Activated naive CD4-positive, alpha-beta T cell treated with anti-CD3 and anti-CD28 coated beads for 36 hours (primary cell): ENCODE measurements around the gene THADA. TPM values are rescaled to one million over a fixed set of nuclear protein-coding genes. Genes with fewer than 3 reads are reported as not detected.

Experiments
- CTCF ChIA-PET: fragments of 350-600 bp; sonication (Branson Sonifier 250); formaldehyde crosslinking; loops from one replicate; lab custom pipeline; 2021; ENCODE audit warnings: antibody characterized with exemption; lab: Charles Lee
- DNase-seq: peaks from one replicate; pipeline ENCODE4 v3.0.0-alpha.2; 2020
- H3K27ac Mint-ChIP-seq: one replicate; pipeline ENCODE4 v1.8.0; 2021; ENCODE audit warnings: mild to moderate bottlenecking, mixed read lengths
- H3K27me3 Mint-ChIP-seq: one replicate; pipeline ENCODE4 v1.8.0; 2021; ENCODE audit warnings: low read depth, mixed read lengths
- H3K36me3 Mint-ChIP-seq: one replicate; pipeline ENCODE4 v1.8.0; 2021; ENCODE audit warnings: low read depth, mixed read lengths
- H3K4me1 Mint-ChIP-seq: one replicate; pipeline ENCODE4 v1.8.0; 2021; ENCODE audit warnings: low read depth, mixed read lengths
- H3K4me3 Mint-ChIP-seq: one replicate; pipeline ENCODE4 v1.8.0; 2021; ENCODE audit warnings: mild to moderate bottlenecking, moderate library complexity, mixed read lengths
- H3K9me3 Mint-ChIP-seq: one replicate; pipeline ENCODE4 v1.8.0; 2021; ENCODE audit warnings: mixed read lengths
- intact Hi-C: fragments of 100-400 bp; cut with micrococcal nuclease; formaldehyde crosslinking; loops from one replicate; pipeline ENCODE4 v1.15.1; 2023
- total RNA-seq, 2 experiments: library from RNA; stranded (reverse); gene quantifications; one replicate each; pipeline ENCODE4 v1.2.3, GENCODE V29; 2021

THADA gene
- total RNA-seq, 2 experiments from 2014 or later = 28.6 to 31.5 TPM

DNA sequence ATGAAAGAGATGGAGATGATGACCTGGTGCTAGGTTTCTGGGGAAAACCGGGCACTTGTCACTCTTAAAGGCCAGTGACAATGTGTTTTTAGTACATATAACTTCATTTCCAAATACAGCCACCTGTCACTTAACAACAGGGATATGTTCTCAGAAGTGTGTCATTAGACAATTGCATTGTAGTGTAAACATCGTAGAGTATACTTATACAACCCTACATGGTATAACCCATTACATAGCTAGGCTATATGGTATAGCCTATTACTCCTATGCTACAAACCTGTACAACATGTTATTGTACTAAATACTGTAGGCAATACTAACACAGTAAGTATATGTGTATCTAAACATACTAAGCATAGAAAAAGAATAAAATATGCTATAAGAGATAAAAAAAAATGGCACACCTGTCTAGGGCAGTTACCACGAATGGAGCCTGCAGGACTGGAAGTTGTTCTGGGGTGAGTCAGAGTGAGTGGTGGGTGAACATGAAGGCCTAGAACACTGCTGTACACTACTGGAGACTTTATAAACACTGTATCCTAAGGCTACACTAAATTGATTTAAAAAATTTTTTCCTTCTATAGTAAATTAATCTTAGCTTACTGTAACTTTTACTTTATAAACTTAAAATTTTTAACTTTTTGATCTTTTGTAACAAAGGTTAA lies 123.2 kb downstream of the THADA start:
- CTCF ChIA-PET = interaction anchor here (0.6 to 1.2 kb wide), 3 partner anchors 9 to 620 kb away, joined by 3 to 5 read pairs (median 4); no protein-coding TSS in a partner anchor

GRCh38 chr2:43469713-43470112 lies 126.1 kb downstream of the THADA start:
- Mint-ChIP-seq H3K4me1 (no peaks in the 10 kb centered on the region), H3K27ac (no peak overlapping the region), H3K27me3 (no peaks in the 10 kb centered on the region), H3K9me3 (no peaks in the 10 kb centered on the region), H3K4me3 (no peak overlapping the region), H3K36me3 (peaks cover 14% of the 10 kb centered on the region)
- DNase-seq = no peak
- intact Hi-C loops = no loop called here
- CTCF ChIA-PET = no interaction called here

More for the DNA sequence above, 123.2 kb downstream of the THADA start:
- no peaks in the 10 kb centered on the region for H3K4me1 Mint-ChIP-seq
- no peak for DNase-seq
- no peaks in the 10 kb centered on the region for H3K9me3 Mint-ChIP-seq
- no peak overlapping the region for H3K4me3 Mint-ChIP-seq
- intact Hi-C loops = no loop called here
- H3K36me3 Mint-ChIP-seq = peaks cover 12% of the 10 kb centered on the region
- no peaks in the 10 kb centered on the region for H3K27me3 Mint-ChIP-seq
- H3K27ac Mint-ChIP-seq = no peak overlapping the region

GRCh38 chr2:43469094-43469493 lies 126.7 kb downstream of the THADA start:
- no peak overlapping the region for H3K27ac Mint-ChIP-seq
- H3K4me3 Mint-ChIP-seq = no peak overlapping the region
- CTCF ChIA-PET = no interaction called here

GRCh38 chr2:43467891-43468290 lies 127.9 kb downstream of the THADA start:
- Mint-ChIP-seq H3K27ac (no peak overlapping the region), H3K4me1 (no peaks in the 10 kb centered on the region), H3K4me3 (no peak overlapping the region), H3K36me3 (peaks cover 8% of the 10 kb centered on the region), H3K27me3 (no peaks in the 10 kb centered on the region), H3K9me3 (no peaks in the 10 kb centered on the region)
- CTCF ChIA-PET = interaction anchor here (1.2 kb wide), 1 partner anchor 238 kb away, joined by 3 read pairs; no protein-coding TSS in a partner anchor
- no peak for DNase-seq
- intact Hi-C loops = no loop called here

More at GRCh38 chr2:43469094-43469493, 126.7 kb downstream of the THADA start:
- H3K36me3 Mint-ChIP-seq = peaks cover 11% of the 10 kb centered on the region
- no peaks in the 10 kb centered on the region for H3K27me3 Mint-ChIP-seq
- intact Hi-C loops = no loop called here
- H3K9me3 Mint-ChIP-seq = no peaks in the 10 kb centered on the region
- no peaks in the 10 kb centered on the region for H3K4me1 Mint-ChIP-seq
- no peak for DNase-seq

GRCh38 chr2:43465234-43465633 lies 130.6 kb downstream of the THADA start:
- peaks cover 14% of the 10 kb centered on the region for H3K36me3 Mint-ChIP-seq
- H3K9me3 Mint-ChIP-seq = no peaks in the 10 kb centered on the region
- DNase-seq = no peak
- intact Hi-C loops = no loop called here
- H3K27me3 Mint-ChIP-seq = no peaks in the 10 kb centered on the region
- H3K27ac Mint-ChIP-seq = no peak overlapping the region
- H3K4me1 Mint-ChIP-seq = no peaks in the 10 kb centered on the region
- CTCF ChIA-PET = no interaction called here
- no peak overlapping the region for H3K4me3 Mint-ChIP-seq

- Mint-ChIP-seq H3K4me1 (no peaks in the 10 kb centered on the region), H3K9me3 (no peaks in the 10 kb centered on the region), H3K36me3 (peaks cover 14% of the 10 kb centered on the region), H3K27me3 (no peaks in the 10 kb centered on the region), H3K4me3 (no peak overlapping the region), H3K27ac (no peak overlapping the region)
- CTCF ChIA-PET = no interaction called here
- no peak for DNase-seq
- intact Hi-C loops = no loop called here
Observed at GRCh38 chr2:43464590-43464989, 131.2 kb downstream of the THADA start.

DNA sequence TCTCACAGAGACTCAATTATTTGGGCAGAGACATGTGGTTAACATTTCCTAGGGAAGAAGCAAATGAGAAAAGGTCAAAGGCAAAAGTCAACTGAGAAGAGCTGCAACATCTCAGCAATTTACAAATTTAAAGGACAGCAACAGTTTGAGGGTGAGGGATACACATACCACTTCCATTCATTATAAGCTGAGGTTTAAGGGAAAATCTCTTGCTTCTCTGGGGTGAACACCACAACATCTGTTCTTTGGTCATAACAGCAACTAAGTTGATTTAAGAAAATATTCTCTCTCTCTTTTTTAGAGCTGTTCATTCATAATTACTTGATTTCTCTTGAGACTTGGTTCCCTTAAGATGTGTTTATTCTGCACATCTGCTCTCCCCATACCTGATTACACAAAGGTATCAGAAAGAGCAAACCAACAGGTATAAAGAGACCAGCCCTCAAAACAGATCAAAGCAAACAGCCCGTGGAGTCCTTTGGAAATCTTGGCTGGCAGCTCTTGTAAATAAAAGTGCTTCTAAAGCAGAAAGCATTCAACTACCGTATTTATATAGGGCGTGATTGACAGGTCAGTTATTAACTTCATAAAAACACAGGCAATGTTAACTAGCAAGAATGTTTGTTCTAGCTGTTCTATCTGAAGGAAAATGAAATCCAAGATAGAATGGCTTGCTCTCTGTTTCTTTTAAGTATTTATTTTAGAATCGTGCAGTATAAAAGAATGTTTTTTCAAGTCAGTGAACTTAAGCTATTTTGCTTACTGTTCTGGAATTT lies 132.8 kb downstream of the THADA start:
- Mint-ChIP-seq H3K27me3 (no peaks in the 10 kb centered on the region), H3K9me3 (no peaks in the 10 kb centered on the region), H3K4me1 (peaks cover 2% of the 10 kb centered on the region), H3K4me3 (no peak overlapping the region), H3K27ac (no peak overlapping the region), H3K36me3 (peaks cover 15% of the 10 kb centered on the region)
- CTCF ChIA-PET = interaction anchor here (0.6 kb wide), 2 partner anchors 348 to 409 kb away, joined by 3 read pairs; no protein-coding TSS in a partner anchor
- intact Hi-C loops = no loop called here
- DNase-seq = no peak

DNA sequence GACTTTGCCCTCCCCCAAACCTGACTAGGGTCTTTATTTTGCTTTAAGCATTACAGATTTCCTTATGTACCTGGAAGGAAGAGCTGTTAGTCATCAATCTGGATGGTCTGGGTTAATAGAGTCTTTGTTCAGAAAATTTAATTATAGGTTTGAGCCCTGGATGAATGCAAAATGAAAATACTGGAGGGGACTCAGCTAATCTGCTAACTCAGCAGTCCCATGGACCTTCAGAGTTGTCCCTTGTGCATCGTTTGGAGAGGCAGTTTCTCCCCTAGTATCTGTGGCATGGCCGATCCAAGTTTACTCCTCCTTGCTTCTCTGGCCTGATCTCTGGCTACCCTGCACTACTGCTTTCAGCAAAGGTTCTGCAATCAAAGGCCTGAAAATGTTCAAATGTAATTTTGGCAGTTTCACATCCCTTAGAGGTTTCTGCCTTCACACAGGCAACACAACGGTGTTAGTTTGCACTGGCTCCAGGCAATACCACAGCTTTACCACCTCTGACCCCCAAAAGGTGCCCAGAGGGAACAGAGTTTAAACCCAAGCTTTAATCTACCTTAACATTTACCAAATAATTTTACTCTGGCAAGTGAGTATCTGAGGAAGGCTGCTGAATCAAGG lies 134.3 kb downstream of the THADA start:
- Mint-ChIP-seq H3K4me3 (no peak overlapping the region), H3K27me3 (no peaks in the 10 kb centered on the region), H3K4me1 (peaks cover 2% of the 10 kb centered on the region), H3K36me3 (peaks cover 15% of the 10 kb centered on the region), H3K27ac (no peak overlapping the region), H3K9me3 (no peaks in the 10 kb centered on the region)
- CTCF ChIA-PET = interaction anchor here (1.0 to 1.2 kb wide), 2 partner anchors 20 to 23 kb away, joined by 3 to 4 read pairs; no protein-coding TSS in a partner anchor
- intact Hi-C loops = no loop called here
- no peak for DNase-seq

DNA sequence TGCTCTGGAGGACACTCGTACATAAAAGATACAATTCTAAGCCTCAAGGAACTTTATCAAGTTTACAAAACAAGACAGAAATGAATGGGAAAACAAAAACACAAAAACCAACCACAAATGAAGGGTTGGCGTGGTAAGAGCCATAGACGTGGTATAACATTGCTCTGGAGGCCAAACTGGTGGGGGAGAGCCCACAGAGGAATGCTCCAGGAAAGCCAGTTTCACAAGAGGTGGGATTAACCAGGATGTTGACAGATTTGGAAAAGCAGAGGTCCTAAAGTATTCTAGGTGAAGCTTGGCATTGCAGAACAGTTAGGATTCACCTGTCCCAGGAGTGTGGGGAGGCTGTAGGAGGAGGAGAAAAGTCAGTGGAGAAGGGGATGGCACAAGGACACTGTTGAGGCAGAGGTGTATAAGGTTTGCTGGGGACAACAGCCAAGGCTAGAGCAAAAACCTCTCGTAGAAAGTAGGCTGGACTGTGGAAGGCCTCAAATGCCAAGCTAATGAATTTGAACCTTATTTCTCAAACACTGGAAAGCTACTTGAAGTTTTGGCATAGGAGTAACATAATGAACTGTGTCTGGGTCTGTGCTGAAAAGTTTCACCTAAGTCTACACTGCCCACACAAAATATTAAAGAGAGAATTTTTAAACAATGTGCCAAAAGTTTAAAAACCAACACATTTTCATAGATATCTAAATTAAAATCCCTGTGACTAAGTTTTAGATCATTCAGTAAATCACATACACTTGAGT lies 135.1 kb downstream of the THADA start:
- intact Hi-C loops = no loop called here
- Mint-ChIP-seq H3K9me3 (no peaks in the 10 kb centered on the region), H3K27ac (no peak overlapping the region)

GRCh38 chr2:43460174-43460546 lies 135.7 kb downstream of the THADA start:
- H3K4me1 Mint-ChIP-seq = peaks cover 2% of the 10 kb centered on the region
- H3K27ac Mint-ChIP-seq = no peak overlapping the region
- H3K9me3 Mint-ChIP-seq = no peaks in the 10 kb centered on the region
- intact Hi-C loops = no loop called here
- CTCF ChIA-PET = interaction anchor here (1.2 kb wide), 1 partner anchor 21 kb away, joined by 4 read pairs; no protein-coding TSS in a partner anchor
- peaks cover 10% of the 10 kb centered on the region for H3K36me3 Mint-ChIP-seq
- no peak overlapping the region for H3K4me3 Mint-ChIP-seq
- no peak for DNase-seq
- no peaks in the 10 kb centered on the region for H3K27me3 Mint-ChIP-seq

More for the DNA sequence above, 135.1 kb downstream of the THADA start:
- CTCF ChIA-PET = interaction anchor here (1.0 to 1.2 kb wide), 2 partner anchors 21 to 24 kb away, joined by 3 to 4 read pairs; no protein-coding TSS in a partner anchor
- Mint-ChIP-seq H3K4me1 (peaks cover 2% of the 10 kb centered on the region), H3K4me3 (no peak overlapping the region), H3K27me3 (no peaks in the 10 kb centered on the region), H3K36me3 (peaks cover 11% of the 10 kb centered on the region)
- DNase-seq = no peak

DNA sequence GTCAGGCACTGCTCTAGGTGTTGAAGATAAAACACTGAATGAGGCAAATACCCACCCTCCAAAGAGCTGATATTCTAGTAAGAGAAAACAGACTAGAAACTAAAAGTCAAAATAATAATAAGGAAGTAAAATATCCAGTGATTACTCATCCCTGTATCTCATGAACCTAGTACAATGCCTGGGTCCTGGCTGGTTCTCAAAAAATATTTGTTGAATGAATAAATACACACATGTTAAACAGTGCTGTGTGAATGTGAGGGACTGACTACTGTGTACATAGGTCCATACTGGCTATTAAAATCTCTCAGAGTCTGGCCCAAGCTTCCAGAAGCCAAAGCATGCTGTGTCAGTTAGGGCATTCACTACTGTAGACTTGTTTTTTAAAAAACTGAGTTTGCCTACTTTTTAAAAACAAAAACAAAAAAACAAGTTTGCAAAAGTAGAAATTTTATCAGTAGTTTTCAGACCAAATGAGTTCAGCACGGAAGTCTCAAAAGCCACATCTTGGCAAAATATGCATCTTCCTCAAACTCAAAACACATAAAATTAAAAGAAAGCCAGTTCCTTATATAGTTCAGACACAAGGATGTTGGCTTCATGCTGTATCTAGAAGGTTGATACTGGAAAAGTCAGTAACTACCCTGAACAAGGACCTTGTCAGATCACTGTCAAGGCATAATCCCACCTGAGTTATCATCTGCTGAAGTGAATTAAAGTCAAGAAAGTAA lies 136.2 kb downstream of the THADA start:
- H3K4me1 Mint-ChIP-seq = peaks cover 2% of the 10 kb centered on the region
- DNase-seq = no peak
- no peaks in the 10 kb centered on the region for H3K9me3 Mint-ChIP-seq
- no peaks in the 10 kb centered on the region for H3K27me3 Mint-ChIP-seq
- no peak overlapping the region for H3K27ac Mint-ChIP-seq
- CTCF ChIA-PET = interaction anchor here (0.7 kb wide), 1 partner anchor 118 kb away, joined by 3 read pairs; no protein-coding TSS in a partner anchor
- peaks cover 10% of the 10 kb centered on the region for H3K36me3 Mint-ChIP-seq
- H3K4me3 Mint-ChIP-seq = no peak overlapping the region
- intact Hi-C loops = no loop called here
